Stimulated activated CD4-positive, alpha-beta T cell treated with anti-CD3 and anti-CD28 coated beads, Interleukin-1b, Interleukin-23, amount 100 ng/mL, for 24 hours (primary cell): Measurements from ENCODE around the gene LPAR6.
"Not testable (repeated sequence)": the region's sequence is repeated elsewhere in the genome, so short reads cannot be mapped to it uniquely, and the experiment has no call there.

Source experiments
- DNase-seq, 4 experiments: peaks; one replicate each; pipeline ENCODE4 v3.0.0-alpha.2; 2020; ENCODE audit warnings: low read depth in 4 of 4, low spot score in 1 of 4

The LPAR6 gene

GRCh38 chr13:48412881-48413351, at the start of gene LPAR6:
TSS of gene LPAR6 (minus strand) at chr13:48413113. CDS start at chr13:48412423, 690 bp downstream.
- no peak for DNase-seq

DNA sequence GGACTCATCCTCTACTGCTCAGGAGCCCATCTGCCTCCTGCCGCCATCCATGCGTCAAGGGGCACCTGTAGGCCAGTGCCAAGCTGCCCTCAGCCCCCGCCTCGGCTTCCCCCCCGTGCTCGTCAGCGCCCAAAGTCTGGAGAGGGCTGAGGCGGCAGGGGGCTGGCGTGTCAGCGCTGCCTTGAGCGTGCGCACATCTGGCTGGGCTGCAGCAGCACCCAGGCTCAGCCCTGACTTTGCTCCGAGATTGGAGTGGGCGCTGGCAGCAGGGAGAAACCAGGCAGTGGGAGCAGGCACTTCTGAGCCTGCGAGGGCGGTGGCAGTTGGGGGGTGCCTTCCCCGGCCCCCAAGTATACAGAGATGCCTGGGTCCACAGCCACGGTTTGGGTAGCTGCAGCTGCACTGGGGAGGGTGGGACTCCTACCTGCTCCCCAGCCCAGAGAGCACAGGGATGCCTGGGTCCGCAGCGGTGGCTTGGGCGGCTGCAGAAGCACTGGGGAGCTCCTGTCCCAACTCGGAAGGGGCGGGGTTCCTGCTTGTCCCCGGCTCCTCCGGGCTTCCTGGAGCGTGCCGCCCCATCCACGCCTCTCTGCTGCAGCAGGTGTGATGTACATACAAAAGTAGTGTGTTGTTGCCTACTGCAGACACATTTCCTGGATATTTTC, 44.8 kb upstream of the LPAR6 start:
- no peak for DNase-seq

DNA sequence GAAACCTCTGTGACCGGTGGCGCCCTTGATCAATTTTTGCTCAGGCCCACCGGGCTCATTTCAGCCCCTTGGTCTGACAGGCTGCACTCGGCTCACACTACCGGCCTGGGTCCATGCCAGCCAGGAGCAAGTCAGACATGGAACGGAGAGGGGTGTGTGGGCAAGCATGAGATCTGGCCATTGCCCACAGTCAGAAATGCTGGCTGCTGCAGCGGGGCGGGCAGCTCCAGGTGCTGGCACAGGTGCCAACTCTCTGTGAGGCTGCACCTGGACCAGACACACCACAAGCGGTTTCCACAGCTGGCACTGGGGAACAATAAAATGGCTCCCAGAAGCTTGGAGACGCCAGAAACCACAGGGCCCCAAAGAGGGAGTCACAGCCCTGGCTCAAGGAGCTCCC, 43.6 kb upstream of the LPAR6 start:
- no peak for DNase-seq

- not testable (repeated sequence) for DNase-seq
Measured at GRCh38 chr13:48451196-48451595, 38.3 kb upstream of the LPAR6 start.

GRCh38 chr13:48449656-48450055, 36.7 kb upstream of the LPAR6 start:
- no peak for DNase-seq

DNA sequence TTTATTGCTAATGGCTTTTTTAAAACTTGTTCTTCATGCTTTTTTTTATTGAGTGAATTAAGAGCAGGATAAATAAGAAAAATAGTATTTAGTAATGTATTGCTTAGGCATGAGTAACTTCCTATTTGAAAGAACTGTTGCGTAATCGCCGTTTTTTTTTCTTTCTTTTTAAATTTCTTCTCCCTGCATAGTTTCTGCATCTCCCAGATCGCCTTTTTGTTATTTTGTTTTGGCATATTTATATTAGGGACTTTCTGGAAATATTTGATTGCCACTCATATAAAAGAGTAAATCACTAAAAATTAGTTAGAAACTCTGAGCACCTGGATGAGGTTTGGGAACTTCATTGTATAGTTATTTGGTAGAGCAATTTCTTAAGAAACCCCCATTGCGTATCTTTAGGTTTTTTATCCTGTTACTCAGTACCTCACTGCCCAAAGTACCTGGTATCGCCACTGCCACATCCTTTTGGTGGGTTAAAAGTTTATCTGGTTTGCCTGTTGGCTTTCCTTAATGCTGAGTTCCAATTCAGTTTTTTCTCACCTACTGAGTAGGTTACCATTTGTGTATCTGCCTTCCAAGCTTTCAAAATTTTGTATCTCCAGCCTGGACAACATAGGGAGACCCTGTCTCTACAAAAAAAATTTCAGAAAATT, 36.2 kb upstream of the LPAR6 start:
- DNase-seq: no peak

- DNase-seq: no peak
Measured at GRCh38 chr13:48448285-48448958, 35.5 kb upstream of the LPAR6 start.

GRCh38 chr13:48446464-48446863, 33.6 kb upstream of the LPAR6 start:
- DNase-seq: no peak

DNA sequence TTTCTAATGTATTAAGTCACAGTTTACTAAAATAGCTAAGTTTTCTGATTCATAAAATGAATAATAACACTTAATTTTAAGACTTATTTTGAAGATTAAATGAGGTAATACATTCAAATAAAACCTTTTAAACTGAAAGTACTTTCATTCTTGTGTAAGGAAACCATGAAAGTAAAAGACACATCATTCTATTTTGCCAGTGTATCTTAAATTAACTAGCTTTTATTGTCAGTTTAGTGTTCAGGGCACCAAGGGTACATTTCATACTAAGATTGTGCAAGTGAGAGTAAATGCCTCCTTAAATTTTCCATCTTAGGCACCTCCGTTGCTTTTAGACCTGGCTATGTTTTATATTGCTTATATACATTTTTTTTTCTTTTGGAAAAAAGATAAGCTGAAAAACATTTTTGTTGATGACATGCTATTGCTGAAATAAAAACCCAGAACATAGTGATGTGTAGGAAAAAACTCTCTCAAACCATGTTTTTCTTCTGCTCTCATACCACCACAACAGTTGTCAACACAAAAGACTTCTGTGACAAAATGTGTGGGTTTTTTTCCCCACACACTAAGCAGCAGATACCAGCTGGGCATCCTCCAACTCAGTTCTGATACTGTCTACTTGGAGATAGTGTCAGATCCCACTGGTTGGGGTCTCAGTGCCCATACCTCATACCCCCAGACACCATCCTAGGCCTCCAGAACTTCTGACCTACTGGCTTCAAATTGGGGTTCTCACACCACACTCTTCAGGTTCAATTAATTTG, 30.7 kb upstream of the LPAR6 start:
- no peak for DNase-seq

DNA sequence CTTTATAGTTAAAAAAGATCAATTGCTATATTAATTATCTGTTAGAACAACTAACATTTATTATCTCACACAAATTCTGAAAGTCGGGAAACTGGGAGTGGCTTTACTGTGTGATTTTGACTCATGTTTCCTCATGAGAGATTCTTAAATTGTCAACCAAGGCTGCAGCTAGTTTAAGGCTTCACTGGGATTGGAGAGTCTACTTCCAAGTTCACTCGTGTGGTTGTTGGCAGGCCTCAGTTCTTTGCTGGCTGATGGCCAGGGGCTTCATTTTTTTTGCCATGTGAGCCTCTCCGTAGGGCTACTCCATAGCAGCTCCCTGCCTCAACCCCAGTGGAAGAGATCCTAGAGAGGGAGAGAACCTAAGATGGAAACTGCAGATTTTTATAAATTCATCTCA, 24.5 kb upstream of the LPAR6 start:
- no peak for DNase-seq

DNA sequence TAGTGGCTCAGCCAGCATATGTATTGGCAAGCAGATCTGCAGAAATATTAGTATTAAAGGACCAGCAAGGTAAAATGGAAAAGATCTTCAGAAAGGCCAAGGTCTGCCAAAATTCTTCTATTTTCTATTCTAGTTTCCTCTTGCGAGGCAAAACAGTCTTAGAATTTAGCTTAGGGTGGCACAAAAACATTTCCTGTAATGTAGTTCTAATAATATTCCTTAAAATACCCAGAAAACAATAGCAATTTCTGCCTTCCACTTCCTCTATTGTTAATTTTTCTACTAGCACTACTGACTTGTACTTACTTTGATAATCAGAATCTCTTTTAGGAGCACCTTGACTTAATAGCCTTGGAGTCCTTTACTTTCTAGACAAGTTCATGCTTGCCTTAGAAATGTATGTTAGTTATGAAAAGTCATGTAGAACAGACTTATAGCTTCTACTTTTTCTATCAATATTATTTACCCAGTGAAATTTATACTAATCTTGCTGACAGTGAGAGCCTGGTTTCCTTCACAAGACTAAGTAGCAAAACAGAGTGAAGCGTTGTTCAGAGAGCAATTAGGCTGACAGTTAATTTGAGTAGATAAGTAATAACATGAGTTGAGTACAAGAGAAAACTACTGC, 23.9 kb upstream of the LPAR6 start:
- no peak for DNase-seq

- no peak for DNase-seq
Measured at GRCh38 chr13:48434200-48434599, 21.3 kb upstream of the LPAR6 start.

- DNase-seq: no peak
Measured at GRCh38 chr13:48431987-48432615, 19.2 kb upstream of the LPAR6 start.

- no peak for DNase-seq
Measured at GRCh38 chr13:48431431-48431830, 18.5 kb upstream of the LPAR6 start.

DNA sequence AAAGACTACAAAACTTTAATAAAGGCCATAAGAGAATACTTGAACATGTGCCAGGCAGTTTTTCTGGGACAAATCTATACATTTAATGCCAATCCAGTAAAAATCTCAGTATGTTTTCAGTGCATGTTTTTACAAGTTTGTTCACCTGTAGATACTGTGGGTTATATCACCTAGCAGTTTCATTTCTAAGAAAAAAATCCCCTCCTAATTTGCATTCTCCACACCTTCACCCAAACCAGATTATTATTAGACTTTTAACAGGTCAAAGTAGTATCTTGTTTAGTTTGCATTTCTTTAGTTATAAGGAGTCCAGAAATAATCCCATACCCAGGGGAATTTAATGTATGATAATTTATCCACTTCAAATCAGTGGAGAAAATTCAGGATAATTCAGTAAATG, 17.0 kb upstream of the LPAR6 start:
- DNase-seq: no peak

DNA sequence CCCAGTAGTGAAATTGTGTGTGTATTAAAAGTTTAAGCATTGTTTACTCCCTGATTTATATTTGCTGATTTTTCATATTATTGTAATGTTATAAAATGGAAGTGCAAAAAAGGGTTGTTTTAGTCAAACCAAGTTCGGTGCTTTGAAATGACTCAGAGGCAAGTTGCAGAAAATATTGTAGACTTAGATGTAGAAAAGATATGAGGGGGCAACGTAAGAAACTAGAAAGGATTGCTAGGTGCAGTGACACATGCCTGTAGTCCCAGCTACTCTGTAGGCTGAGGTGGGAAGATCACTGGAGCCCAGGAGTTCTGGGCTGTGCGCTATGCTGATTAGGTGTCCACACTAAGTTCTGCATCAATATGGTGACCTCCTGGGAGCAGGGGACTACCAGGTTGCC, 16.1 kb upstream of the LPAR6 start:
- DNase-seq: no peak

- not testable (repeated sequence) for DNase-seq
Measured at GRCh38 chr13:48426755-48427298, 13.9 kb upstream of the LPAR6 start.

- no peak for DNase-seq
Measured at GRCh38 chr13:48426052-48426451, 13.1 kb upstream of the LPAR6 start.

DNA sequence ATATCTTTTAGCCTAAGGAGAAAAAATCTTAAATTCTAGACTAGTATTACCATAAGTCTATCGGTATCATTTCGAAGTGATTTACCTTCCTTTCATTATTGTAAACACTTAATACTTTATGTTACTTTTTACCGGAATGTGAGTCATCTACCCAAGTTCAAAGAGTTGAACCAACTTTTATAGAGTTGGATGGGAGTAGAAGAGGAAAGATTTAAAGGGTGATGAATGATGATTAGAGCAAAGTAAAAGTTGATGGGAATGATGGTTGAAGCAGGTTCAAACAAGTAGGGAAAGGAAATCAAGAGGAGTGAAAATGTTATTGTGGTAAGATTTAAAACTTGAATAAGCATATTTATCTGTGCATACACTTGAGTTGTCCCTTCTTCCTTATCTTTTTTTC, 11.3 kb upstream of the LPAR6 start:
- DNase-seq: no peak

DNA sequence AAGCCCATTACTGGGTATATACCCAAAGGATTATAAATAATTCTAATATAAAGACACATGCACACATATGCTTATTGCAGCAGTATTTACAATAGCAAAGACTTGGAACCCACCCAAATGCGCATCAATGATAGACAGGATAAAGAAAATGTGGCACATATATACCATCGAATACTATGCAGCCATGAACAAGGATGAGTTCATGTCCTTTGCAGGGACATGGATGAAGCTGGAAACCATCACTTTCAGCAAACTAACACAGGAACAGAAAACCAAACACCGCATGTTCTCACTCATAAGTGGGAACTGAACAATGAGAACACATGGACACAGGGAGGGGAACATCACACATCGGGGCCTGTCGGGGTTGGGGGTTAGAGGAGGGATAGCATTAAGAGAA, 9.1 kb upstream of the LPAR6 start:
- not testable (repeated sequence) for DNase-seq
